SK-N-SH (cell line): Measurements from ENCODE around the gene LTBP1. TPM values are rescaled to one million over a fixed set of nuclear protein-coding genes. Genes with fewer than 3 reads are reported as not detected.

Experiments
- CTCF ChIA-PET: fragments of 300-600, 350-600 bp; formaldehyde crosslinking; extraction: SDS; loops from one replicate; lab custom pipeline; 2021; lab: Yijun Ruan, JAX
- POLR2A ChIA-PET: fragments of 350-600 bp; sonication (Branson Sonifier 250); formaldehyde crosslinking; extraction: SDS; loops from one replicate; lab custom pipeline; 2020; ENCODE audit warnings: antibody characterized with exemption, inconsistent platforms; lab: Yijun Ruan, JAX
- DNase-seq: peaks from one replicate; pipeline ENCODE4 v3.0.0; 2012
- H2AFZ ChIP-seq: fragments of 200-600 bp; sonication (generic); 2 replicates; pipeline ENCODE4 v1.8.1; 2016; ENCODE audit warnings: antibody characterized with exemption, mild to moderate bottlenecking, low read depth
- H3F3A ChIP-seq: fragments of 200-600 bp; sonication (generic); replicated peaks from 2 replicates; pipeline ENCODE3; 2016; ENCODE audit warnings: antibody characterized with exemption, mild to moderate bottlenecking; ENCODE audit not compliant: insufficient read depth
- H3K27ac ChIP-seq, 2 experiments: fragments of 200-500 bp in 1 of 2; fragments of 200-600 bp in 1 of 2; sonication (Bioruptor generic) in 1 of 2; sonication (generic), shearing (Covaris generic) in 1 of 2; 2 replicates each; pipeline versions ENCODE4 v1.5.1 to v1.6.1; 2014 to 2016; ENCODE audit warnings: low read depth in 2 of 2, inconsistent platforms in 1 of 2, low read length in 1 of 2, mild to moderate bottlenecking in 1 of 2, mixed read lengths in 1 of 2
- H3K27me3 ChIP-seq: fragments of 200-600 bp; sonication (generic), shearing (Covaris generic); 2 replicates; pipeline ENCODE4 v1.6.1; 2016; ENCODE audit warnings: mixed run types; ENCODE audit not compliant: insufficient read depth
- H3K36me3 ChIP-seq, 2 experiments: fragments of 200-500 bp in 1 of 2; fragments of 200-600 bp in 1 of 2; sonication (Bioruptor generic) in 1 of 2; sonication (generic) in 1 of 2; replicated peaks in 1 of 2; 2 replicates each; pipeline versions ENCODE3 to v1.5.1; 2014 to 2016; ENCODE audit warnings: low read length in 1 of 2, mild to moderate bottlenecking in 1 of 2; ENCODE audit not compliant: insufficient read depth in 2 of 2, control insufficient read depth in 1 of 2
- H3K4me1 ChIP-seq, 2 experiments: fragments of 200-500 bp in 1 of 2; fragments of 200-600 bp in 1 of 2; sonication (Bioruptor generic) in 1 of 2; sonication (generic), shearing (Covaris generic) in 1 of 2; 2 replicates each; pipeline versions ENCODE4 v1.5.1 to v1.6.1; 2014 to 2016; ENCODE audit warnings: low read depth in 1 of 2, low read length in 1 of 2, mixed run types in 1 of 2; ENCODE audit not compliant: insufficient read depth in 2 of 2, control insufficient read depth in 1 of 2
- H3K4me2 ChIP-seq: fragments of 200-600 bp; sonication (generic), shearing (Covaris generic); 2 replicates; pipeline ENCODE4 v1.6.1; 2017; ENCODE audit warnings: mixed run types
- H3K4me3 ChIP-seq, 2 experiments: fragments of 200-500 bp in 1 of 2; fragments of 200-600 bp in 1 of 2; sonication (Bioruptor generic) in 1 of 2; sonication (generic), shearing (Covaris generic) in 1 of 2; 2 replicates each; pipeline versions ENCODE4 v1.5.1 to v1.8.1; 2014 to 2016; ENCODE audit warnings: low read depth in 2 of 2, inconsistent platforms in 1 of 2, low read length in 1 of 2, mild to moderate bottlenecking in 1 of 2, mixed read lengths in 1 of 2, moderate library complexity in 1 of 2
- H3K79me2 ChIP-seq: fragments of 200-600 bp; sonication (generic); 2 replicates; pipeline ENCODE4 v1.8.1; 2017; ENCODE audit warnings: mild to moderate bottlenecking; ENCODE audit not compliant: insufficient read depth
- H3K9ac ChIP-seq: fragments of 200-600 bp; sonication (generic); 2 replicates; pipeline ENCODE4 v1.6.1; 2017; ENCODE audit warnings: mixed run types
- H3K9me2 ChIP-seq: fragments of 200-600 bp; sonication (generic); 2 replicates; pipeline ENCODE4 v1.6.1; 2017; ENCODE audit warnings: mixed run types
- H3K9me3 ChIP-seq: fragments of 200-600 bp; sonication (generic); 2 replicates; pipeline ENCODE4 v1.6.1; 2017; ENCODE audit warnings: mixed run types, mild to moderate bottlenecking, moderate library complexity
- H4K20me1 ChIP-seq: fragments of 200-600 bp; sonication (generic); 2 replicates; pipeline ENCODE4 v1.6.1; 2017; ENCODE audit warnings: mild to moderate bottlenecking, mixed run types; ENCODE audit not compliant: insufficient read depth
- CHD2 ChIP-seq: fragments of 150-350 bp; IDR thresholded peaks from 2 replicates; pipeline ENCODE4 v1.6.1; 2018; ENCODE audit warnings: low read length; ENCODE audit not compliant: partially characterized antibody
- ELF1 ChIP-seq: IDR thresholded peaks from 2 replicates; pipeline ENCODE4 v1.4.0; 2012
- EP300 ChIP-seq, 2 experiments: IDR thresholded peaks; 2 replicates each; pipeline versions ENCODE4 v1.4.0 to v1.6.1; 2012; ENCODE audit warnings: borderline replicate concordance in 1 of 2, low read depth in 1 of 2, low read length in 1 of 2
- FOSL2 ChIP-seq: IDR thresholded peaks from 2 replicates; pipeline ENCODE4 v1.4.0; 2012; ENCODE audit warnings: low read depth, mild to moderate bottlenecking, moderate library complexity, borderline replicate concordance
- FOXJ3 ChIP-seq: sonication (generic); formaldehyde crosslinking; IDR thresholded peaks from 2 replicates; pipeline ENCODE4 v1.5.1; 2020; ENCODE audit warnings: mild to moderate bottlenecking, missing genetic modification reagents
- GABPA ChIP-seq: IDR thresholded peaks from 2 replicates; pipeline ENCODE4 v1.4.0; 2012; ENCODE audit warnings: low read depth, mild to moderate bottlenecking
- JUND ChIP-seq: IDR thresholded peaks from 2 replicates; pipeline ENCODE4 v1.4.0; 2012
- MEF2A ChIP-seq: IDR thresholded peaks from 2 replicates; pipeline ENCODE4 v1.4.0; 2012; ENCODE audit warnings: low read depth, borderline replicate concordance
- NFIC ChIP-seq: IDR thresholded peaks from 2 replicates; pipeline ENCODE4 v1.4.0; 2012; ENCODE audit warnings: borderline replicate concordance
- RCOR1 ChIP-seq: fragments of 150-350 bp; IDR thresholded peaks from 2 replicates; pipeline ENCODE4 v1.6.1; 2017; ENCODE audit warnings: antibody characterized with exemption, low read length
- RFX5 ChIP-seq: IDR thresholded peaks from 2 replicates; pipeline ENCODE4 v1.6.1; 2012; ENCODE audit warnings: mild to moderate bottlenecking, improper control_type of control experiment, low read length
- RXRA ChIP-seq: IDR thresholded peaks from 2 replicates; pipeline ENCODE4 v1.4.0; 2012; ENCODE audit warnings: low read depth, mild to moderate bottlenecking, borderline replicate concordance
- SIN3A ChIP-seq: IDR thresholded peaks from 2 replicates; pipeline ENCODE4 v1.6.1; 2012; ENCODE audit warnings: low read depth, mild to moderate bottlenecking, low read length, moderate library complexity, borderline replicate concordance
- SMC3 ChIP-seq: IDR thresholded peaks from 2 replicates; pipeline ENCODE4 v1.6.1; 2012; ENCODE audit warnings: low read depth, low read length, improper control_type of control experiment
- TAF1 ChIP-seq: IDR thresholded peaks from 2 replicates; pipeline ENCODE4 v1.6.1; 2012; ENCODE audit warnings: low read depth, mild to moderate bottlenecking, low read length, moderate library complexity, borderline replicate concordance
- TEAD4 ChIP-seq: IDR thresholded peaks from 2 replicates; pipeline ENCODE4 v1.4.0; 2012; ENCODE audit warnings: mild to moderate bottlenecking, borderline replicate concordance; ENCODE audit not compliant: insufficient read depth
- YY1 ChIP-seq: IDR thresholded peaks from 2 replicates; pipeline ENCODE4 v1.4.0; 2012; ENCODE audit warnings: low read depth, mild to moderate bottlenecking
- WGBS: methylation state at CpG from one replicate; pipeline ENCODE4 v1.1.6; 2017; ENCODE audit warnings: low lambda C conversion rate; 5-methylcytosine and 5-hydroxymethylcytosine counted together
- polyA plus RNA-seq, 3 experiments: library from polyadenylated mRNA; depleted of rRNA; stranded (reverse); fragments of >200 nt; gene quantifications; 2 replicates each; pipeline ENCODE4 v1.2.3, GENCODE V29; 2012
- TF ChIP-seq, protein P1 (sequence below): fragments of 150-350 bp; IDR thresholded peaks from 2 replicates; pipeline ENCODE4 v1.6.1; 2016; ENCODE audit warnings: mild to moderate bottlenecking, low read depth, low read length
- TF ChIP-seq, protein P2 (sequence below): IDR thresholded peaks from 2 replicates; pipeline ENCODE4 v1.4.0; 2012; ENCODE audit warnings: low read depth, borderline replicate concordance
- TF ChIP-seq, protein P3 (sequence below): IDR thresholded peaks from 2 replicates; pipeline ENCODE4 v1.4.0; 2012; ENCODE audit warnings: low read depth

The LTBP1 gene
- polyA plus RNA-seq, 1 of the 3 experiments (the other 2 are of a cell fraction) = 467 TPM

DNA sequence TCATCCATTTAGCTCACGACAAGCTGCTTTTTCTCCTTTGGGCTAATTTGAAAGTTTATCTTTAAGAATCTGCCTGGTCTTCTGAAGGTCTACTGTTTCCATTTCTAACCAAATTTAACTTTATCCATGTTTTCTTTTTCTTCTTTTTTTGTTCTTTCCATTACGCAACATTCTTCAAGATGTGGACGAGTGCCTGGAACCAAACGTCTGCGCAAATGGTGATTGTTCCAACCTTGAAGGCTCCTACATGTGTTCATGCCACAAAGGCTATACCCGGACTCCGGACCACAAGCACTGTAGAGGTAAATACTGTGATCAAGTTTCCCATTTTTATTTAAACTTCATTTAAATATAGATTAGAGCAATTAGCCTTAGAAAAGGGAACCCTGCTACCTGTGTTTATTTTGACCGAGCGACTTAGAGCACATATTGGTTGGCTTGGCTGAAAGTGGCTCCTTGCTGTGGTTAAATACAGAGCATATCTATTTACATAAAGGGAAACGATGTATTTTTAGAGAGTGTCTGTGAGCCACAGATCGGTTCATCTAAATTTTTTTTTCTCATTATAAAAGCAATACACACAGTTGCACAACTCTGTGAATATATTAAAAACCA is 346.3 kb downstream of the LTBP1 start:
- Histone ChIP-seq H3K4me1 (peaks cover 2 to 22% of the 10 kb centered on the region in 2 experiments; a peak in 3 of 4 replicates), H4K20me1 (no peaks in the 10 kb centered on the region), H3K27ac (peak overlapping the region in 1 of 2 experiments; percentile 89; a peak in 3 of 4 replicates), H3K9me3 (no peaks in the 10 kb centered on the region), H3K4me2 (no peak overlapping the region), H2AFZ (no peak overlapping the region), H3K9ac (no peak overlapping the region), H3F3A (peaks cover 63% of the 10 kb centered on the region), H3K36me3 (peaks cover 18 to 42% of the 10 kb centered on the region in 2 experiments), H3K9me2 (no peaks in the 10 kb centered on the region), H3K4me3 (no peak overlapping the region)
- DNase-seq = no peak
- POLR2A ChIA-PET = no interaction called here
- TF ChIP-seq RCOR1 (no peak), JUND (no peak), RFX5 (no peak), GABPA (no peak), CHD2 (no peak), SIN3A (no peak), EP300 (IDR thresholded peaks at IDR 0.05; ENCODE audit: borderline replicate concordance in 1 of 2, low read depth in 1 of 2, low read length in 1 of 2) (no peak), ELF1 (no peak), SMC3 (no peak), RXRA (no peak), NFIC (no peak), FOSL2 (no peak), TEAD4 (no peak), MEF2A (no peak), YY1 (no peak), TAF1 (no peak), FOXJ3 (CRISPR knock-in tag) (no peak)
- TF ChIP-seq, protein P1, sequence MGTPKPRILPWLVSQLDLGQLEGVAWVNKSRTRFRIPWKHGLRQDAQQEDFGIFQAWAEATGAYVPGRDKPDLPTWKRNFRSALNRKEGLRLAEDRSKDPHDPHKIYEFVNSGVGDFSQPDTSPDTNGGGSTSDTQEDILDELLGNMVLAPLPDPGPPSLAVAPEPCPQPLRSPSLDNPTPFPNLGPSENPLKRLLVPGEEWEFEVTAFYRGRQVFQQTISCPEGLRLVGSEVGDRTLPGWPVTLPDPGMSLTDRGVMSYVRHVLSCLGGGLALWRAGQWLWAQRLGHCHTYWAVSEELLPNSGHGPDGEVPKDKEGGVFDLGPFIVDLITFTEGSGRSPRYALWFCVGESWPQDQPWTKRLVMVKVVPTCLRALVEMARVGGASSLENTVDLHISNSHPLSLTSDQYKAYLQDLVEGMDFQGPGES = no peak
- TF ChIP-seq, protein P2, sequence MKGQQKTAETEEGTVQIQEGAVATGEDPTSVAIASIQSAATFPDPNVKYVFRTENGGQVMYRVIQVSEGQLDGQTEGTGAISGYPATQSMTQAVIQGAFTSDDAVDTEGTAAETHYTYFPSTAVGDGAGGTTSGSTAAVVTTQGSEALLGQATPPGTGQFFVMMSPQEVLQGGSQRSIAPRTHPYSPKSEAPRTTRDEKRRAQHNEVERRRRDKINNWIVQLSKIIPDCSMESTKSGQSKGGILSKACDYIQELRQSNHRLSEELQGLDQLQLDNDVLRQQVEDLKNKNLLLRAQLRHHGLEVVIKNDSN = no peak
- TF ChIP-seq, protein P3, sequence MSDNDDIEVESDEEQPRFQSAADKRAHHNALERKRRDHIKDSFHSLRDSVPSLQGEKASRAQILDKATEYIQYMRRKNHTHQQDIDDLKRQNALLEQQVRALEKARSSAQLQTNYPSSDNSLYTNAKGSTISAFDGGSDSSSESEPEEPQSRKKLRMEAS = no peak
- TF ChIP-seq, all 33 proteins: peak for 0
- 54% methylated on average over 11 of the region's 11 CpGs for WGBS
- CTCF ChIA-PET = no interaction called here
- Histone ChIP-seq H3K79me2 (peaks cover 9% of the 10 kb centered on the region; the same call in 1 of the 2 replicates), H3K27me3 (no peaks in the 10 kb centered on the region)
